Measurements from ENCODE around the gene RGP1.
A peak's percentile ranks its signal among the peaks of the same experiment; 100 is the strongest.

RGP1 gene

DNA sequence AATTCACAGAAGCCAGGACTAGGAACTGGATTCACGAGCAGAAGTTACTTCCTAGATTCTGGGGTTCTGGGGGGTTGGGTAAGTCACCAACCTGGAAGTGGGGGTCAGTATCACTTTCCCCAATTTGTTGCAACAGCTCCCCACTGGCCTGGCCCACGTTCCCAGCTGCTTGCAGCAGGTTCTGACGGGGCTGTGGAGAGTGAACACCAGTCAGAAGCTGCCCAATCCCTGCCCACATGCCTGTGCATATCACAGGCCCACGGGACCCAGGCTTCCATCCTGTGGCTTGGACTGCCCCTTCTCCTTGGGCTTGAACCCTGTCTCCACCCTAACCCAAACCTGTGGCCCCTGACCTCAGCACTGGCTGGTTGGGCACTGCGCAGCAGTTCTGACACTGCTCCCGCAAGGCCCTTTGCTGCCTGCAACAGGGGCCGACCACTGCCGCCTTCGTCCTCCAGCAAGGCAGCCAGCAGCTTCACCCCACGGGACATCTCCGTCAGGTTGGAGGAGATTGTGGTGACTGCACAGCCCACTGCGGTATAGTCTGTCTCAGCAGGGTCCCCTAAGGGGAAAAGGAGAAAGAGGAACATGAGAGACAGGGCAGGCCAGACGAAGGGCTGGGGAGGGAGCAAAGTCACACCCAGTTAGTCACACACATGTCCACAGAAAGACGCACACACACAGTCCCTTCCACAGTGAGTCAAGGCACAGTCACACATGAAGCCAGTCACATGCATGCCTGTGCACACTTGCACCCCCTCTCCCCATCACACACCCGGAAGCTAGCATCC lies 30.2 kb upstream of the RGP1 start:
- FAIRE-seq (no peak), DNase-seq (ENCODE audit: low spot score) (no peak)

DNA sequence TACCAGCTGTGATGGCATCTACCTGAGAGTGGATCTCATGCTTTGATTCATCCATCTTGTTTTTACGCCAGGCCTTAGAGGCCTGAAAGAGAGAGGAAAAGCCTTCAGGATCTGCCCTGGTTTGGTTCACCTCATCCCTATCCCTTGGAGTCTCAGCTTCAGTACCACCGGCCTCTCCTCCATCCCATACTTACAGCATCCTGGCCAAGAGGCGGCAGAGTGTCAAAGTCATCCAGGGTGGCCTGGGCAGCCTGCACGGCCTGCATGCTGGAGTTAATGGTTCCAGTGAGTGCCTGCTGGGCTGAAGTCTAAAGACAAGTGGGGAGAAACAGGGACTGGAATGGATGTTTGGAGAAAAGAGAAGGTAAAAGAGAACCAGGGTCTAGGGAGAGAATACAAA lies 29.5 kb upstream of the RGP1 start:
- FAIRE-seq (no peak), DNase-seq (ENCODE audit: low spot score) (no peak)

DNA sequence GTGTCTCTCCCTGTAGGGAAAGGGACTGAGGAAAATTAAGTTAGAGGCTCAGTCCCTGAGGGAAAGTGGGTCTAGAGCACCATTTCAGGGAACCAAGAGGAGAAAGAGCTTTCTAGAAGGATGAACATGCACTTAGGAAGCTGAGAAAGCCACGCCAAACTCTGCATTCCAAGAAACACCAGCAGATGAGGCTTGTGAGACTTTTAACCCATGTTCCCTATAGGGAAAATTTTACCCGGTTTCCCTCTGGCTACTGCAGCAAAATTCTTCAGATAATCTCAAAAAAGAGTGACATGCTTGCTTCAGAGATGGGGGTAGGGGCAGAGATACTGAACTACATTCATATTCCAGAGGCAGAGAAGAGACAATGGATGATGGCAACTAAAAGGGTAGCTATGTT lies 25.7 kb upstream of the RGP1 start:
- FAIRE-seq: no peak

DNA sequence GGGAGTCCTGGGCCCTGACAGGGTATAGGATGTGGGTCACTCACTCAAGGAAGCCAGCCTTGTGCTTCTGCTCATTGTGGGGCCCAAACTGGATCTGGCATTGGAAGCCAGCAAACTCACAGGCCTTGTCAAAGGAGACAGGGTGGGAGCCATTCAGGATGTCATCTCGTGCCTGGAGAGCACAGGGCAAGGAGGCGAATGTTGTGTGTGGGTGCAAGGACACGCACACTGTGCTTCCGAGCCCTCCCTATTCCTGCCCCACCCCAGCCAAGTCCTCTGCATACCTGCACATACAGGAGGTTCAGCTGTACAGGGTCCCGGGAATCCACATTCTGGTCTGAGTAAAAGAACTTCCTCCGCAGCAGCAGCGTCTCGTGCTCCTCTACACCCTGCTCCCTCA lies 25.2 kb upstream of the RGP1 start:
- no peak for FAIRE-seq
- no peak for DNase-seq (ENCODE audit: low spot score)

More for the DNA sequence above, 25.7 kb upstream of the RGP1 start:
- DNase-seq (ENCODE audit: low spot score): no peak

DNA sequence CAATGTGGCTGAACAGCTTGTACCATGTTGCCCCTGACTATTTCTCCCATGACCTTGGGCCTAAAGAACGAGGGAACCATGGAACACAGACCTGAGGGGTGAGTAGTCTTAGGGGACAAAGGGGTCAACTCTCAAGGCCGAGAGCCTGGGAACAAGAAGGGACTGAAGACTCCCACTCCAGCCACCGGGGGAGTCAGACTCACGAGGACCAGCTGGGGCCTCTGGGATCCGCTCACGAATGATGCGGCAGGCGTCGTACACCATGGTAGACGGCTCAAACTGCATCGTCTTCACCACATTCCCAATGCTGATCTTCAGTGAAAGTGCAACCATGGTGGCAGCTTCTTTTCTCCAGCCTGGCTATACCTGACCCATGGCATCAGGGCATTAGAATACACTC lies 23.7 kb upstream of the RGP1 start:
- FAIRE-seq: no peak

DNA sequence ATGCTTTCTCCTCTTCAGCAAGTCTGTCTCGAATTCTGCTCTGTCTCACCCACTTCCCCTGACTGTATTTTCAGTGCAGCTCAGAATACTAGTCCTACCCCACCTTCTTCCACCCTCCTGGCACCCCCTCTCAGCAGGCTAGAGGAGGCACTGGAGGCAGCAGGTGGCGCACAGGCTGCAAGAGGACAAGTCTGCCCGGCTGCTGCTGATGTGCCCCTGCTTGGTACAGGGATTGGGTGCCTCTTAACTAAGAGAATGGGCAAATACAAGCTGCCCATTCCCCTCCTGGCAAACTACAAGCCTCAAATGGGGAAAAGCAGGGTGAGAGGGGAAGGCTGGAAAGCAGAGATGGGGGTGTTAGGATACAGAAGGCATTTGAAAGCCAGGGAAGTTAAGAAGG lies 22.2 kb upstream of the RGP1 start:
- no peak for FAIRE-seq
- no peak for DNase-seq (ENCODE audit: low spot score)

More for the DNA sequence above, 23.7 kb upstream of the RGP1 start:
- DNase-seq (ENCODE audit: low spot score): no peak

DNA sequence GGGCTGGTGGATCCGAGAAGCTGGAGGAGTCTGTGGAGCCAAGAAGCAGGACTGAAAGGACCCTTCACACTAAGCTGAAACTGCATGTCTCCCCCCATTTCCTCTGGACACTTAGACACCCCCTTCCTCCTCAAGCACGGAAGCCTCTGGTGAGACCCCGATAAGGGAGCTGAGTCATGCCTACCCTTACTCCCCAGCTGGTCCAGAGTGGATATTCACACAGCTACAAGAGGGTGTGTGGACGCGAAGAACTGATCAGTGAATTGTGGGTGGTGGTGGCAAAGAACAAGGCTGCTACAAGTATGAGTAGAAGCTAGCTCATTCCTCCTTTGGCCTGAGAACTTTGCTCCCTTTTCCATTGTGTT lies 21.4 kb upstream of the RGP1 start:
- peak; percentile 14 for FAIRE-seq

DNA sequence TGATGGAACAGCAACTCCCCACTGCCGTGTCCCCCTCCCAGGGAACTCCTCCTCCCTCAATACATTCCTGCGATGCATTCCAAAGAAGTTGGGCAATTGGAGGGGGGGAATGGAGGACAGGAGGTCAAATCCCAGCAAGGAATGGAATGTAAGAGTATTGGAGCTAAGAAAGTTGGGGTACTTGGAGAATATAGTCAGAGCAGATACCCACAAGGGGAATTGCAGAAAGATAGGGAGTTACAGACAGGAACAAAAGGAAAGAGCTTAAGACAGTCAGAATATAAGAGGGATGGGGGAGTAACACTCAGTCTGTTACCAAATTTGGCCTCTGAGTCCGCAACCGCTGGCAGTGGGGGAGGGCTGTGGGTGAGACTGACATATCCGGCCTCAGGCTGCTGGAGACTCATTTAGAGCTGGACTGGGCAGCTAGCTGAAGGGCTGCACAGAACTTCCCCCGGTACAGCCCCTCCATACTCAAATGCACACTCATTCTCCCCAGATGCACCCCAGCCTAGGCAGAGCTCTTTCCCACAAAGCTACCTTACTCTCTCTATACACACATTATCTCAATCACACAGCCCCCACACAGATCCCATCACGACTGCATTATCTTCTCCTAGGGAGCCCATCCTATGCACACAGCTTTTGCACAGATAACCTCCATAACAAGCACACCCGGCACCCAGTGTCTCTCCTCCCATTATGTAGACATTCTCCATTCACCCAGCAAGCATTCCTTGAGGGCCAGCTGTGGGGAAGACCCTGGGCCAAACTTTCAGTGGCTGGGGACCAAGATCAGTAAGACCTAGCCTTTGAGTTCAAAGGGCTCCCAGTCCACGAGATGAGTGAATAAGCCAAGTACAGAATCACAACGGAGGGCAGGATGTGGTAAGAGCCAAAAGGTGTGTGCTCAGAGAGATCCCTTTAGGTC lies 20.8 kb upstream of the RGP1 start:
- DNase-seq (ENCODE audit: low spot score): peak; percentile 69
- no peak for FAIRE-seq

More for the DNA sequence above, 21.4 kb upstream of the RGP1 start:
- DNase-seq (ENCODE audit: low spot score): no peak

DNA sequence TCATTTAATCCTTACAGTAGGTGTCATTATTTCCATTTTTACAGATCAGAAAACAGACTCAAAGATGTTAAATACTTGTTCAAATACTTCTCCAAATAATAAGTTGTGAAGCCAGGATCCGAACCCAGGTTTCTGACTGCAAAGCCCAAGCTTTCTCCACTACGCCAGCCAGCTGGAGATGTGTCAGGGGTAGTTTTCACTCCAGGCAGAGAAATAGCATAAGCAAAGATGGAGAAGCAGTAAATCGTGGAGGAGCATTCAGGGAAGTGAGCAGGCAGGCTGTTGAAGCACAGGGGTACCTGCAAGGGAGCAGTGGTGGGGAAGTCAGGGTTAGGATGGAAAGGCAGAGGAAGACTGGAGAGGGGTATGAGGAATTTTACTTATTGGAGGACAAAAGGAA lies 20.0 kb upstream of the RGP1 start:
- FAIRE-seq (no peak), DNase-seq (ENCODE audit: low spot score) (no peak)

DNA sequence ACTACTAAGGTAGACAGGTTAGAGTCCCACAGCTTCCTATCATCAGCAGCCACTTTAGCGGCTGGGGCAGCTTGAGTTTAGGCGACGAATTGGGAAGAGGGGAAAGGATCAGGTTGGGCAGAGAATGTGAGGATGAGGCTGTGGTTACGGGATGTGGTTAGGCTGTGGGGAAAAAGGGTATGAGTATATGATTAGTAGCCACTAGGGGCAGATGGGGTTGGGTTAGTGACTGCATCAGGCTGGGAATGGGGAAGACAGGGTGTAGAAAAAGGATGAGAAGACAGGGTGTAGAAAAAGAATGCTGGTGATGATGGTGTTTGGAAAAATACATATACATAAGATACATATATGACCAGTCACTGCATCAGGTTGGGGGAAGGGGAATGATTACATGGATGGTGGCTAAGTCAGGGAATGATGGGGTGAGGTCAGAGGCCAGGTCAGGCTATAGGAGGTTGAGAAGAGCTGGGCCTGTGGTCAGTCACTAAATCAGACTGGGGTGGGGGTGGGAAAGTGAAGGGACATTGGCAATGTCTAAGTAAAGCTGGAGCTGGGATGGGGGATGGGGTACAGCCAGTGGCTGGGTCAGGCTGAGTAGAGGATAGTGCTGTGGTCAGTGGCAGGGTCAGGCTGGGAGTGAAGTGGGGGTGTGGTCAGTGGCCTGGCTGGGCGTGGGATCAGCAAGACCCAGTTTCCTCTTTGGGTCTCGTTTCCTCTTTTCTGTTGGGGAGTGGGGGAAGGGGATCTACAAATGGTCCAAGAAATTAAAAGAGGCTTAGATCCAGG lies 19.2 kb upstream of the RGP1 start:
- FAIRE-seq: peak; percentile 74
- DNase-seq (ENCODE audit: low spot score): peak; percentile 83

DNA sequence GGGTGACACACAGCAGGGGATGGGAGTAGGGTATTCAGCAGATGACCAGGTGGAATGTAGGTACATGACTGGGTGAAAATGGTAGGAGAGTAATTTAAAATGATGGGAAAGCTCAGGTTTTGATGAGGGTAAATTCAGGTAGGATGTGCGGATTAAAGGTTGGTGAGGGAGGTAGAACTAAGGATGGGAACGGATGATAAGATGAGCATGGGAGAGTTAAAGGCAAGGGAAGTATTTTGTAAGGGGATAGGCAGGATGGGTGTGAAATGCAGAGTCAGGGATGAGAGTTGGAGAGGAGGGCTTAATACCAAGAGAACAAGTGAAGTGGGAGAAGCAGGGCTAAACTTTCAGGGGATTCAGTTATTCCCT lies 18.6 kb upstream of the RGP1 start:
- FAIRE-seq (no peak), DNase-seq (ENCODE audit: low spot score) (no peak)

DNA sequence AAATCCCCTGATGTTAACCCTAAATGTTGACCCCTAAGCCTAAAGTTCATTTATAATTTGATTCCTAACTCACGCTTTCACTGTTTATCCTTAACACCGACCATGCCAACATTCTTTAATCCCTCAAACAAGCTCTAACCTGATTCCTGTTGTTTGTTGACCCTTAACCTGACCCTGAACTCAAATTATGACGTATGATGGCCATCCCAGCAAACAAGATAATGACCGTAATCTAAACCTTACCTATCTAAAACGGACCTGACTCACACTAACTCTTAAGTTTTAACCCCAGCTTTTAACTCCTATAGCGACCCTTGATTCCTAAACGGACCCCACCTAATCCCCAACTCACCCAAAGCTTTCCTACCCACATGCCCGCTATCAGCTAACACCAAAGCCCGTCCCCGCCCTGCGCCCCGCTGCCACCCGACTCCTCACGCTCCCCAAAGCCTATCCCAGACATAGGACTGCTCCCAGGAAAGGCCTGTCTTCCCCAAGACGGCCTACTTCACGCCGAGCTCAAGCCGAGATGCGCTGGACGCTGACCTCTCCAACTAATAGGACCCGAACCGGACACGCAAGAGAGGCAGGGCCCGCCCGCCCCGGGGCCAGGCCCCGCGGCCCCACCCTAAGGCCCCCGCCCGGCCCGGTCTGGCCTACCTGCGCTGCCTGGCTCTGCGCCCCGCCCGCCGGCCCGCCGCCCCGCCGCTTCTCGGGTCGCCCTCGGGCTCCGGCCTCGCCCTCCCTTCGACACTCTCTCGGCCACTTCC lies 17.5 kb upstream of the RGP1 start:
- DNase-seq (ENCODE audit: low spot score): peak; percentile 16
- FAIRE-seq: no peak

DNA sequence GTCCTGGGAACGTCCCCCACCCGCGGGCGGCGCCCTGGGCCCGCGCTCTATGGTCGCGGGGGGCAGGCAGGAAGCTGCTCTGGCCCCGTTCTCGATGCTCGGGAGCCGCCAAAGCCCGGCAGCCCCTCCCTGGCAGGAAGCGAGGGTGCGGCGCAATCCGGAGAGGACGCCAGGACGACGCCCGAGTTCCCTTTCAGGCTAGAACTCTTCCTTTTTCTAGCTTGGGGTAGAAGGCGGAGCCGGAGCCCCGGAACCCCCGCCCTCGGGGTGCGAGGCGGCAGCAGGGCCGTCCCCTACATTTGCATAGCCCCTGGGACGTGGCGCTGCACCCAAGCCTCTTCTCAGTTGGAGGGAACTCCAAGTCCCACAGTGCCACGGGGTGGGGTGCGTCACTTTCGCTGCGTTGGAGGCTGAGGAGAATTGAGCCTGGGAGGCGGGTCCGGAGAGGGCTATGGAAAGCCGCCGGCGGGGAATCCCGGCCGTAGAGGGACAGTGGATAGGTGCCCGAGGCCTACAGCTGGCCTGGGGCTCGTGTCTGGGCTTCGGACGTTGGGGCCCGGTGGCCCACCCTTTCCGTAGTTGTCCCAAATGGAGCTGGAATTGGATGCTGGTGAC lies 16.8 kb upstream of the RGP1 start, which contains the start of the genes CREB3 and TLN1:
Gene CREB3 (plus strand): TSS at position 482 of the 615 bp plus-strand sequence. CDS start 107 bp downstream, at position 589.
Gene TLN1 (minus strand): TSS at position 11 of the 615 bp plus-strand sequence. CDS start 6,501 bp downstream, outside the sequence.
- DNase-seq (ENCODE audit: low spot score): peak; percentile 93
- peak; percentile 83 for FAIRE-seq

DNA sequence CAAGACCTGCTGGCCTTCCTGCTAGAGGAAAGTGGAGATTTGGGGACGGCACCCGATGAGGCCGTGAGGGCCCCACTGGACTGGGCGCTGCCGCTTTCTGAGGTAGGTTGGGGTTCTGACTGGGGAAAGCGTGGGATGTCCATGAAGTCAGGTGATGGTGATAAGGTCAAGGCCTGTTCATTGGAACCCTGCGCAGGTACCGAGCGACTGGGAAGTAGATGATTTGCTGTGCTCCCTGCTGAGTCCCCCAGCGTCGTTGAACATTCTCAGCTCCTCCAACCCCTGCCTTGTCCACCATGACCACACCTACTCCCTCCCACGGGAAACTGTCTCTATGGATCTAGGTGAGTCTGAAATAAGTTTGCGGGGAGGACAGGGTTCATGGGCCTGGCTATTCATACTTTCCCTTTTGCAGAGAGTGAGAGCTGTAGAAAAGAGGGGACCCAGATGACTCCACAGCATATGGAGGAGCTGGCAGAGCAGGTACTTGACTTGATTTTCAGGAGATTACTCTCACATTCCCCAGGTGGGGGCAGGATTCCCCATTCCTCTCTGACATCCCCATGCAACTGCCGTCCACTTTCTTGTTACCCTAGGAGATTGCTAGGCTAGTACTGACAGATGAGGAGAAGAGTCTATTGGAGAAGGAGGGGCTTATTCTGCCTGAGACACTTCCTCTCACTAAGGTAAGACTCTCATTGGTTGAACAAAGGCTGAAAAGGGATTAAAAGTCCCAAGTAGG lies 16.1 kb upstream of the RGP1 start:
- peak; percentile 7 for FAIRE-seq
- DNase-seq (ENCODE audit: low spot score): peak; percentile 68

DNA sequence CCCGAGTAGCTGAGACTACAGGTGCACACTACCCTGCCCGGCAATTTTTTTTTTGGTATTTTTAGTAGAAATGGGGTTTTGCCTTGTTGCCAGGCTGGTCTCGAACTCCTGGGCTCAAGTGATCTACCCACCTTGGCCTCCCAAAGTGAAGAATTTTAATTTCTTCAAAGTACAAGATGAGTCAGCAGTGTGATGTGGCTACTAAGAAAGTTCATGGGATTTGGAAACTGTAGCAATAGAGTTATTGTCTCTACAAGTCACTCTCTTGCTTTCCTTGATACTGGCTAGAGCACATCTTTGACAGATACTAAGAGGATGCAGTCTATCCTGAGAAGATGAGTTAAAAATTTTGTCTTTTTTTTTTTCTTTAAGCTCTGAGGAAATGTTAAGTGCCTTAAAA lies 15.0 kb upstream of the RGP1 start:
- no peak for DNase-seq (ENCODE audit: low spot score)
- no peak for FAIRE-seq

DNA sequence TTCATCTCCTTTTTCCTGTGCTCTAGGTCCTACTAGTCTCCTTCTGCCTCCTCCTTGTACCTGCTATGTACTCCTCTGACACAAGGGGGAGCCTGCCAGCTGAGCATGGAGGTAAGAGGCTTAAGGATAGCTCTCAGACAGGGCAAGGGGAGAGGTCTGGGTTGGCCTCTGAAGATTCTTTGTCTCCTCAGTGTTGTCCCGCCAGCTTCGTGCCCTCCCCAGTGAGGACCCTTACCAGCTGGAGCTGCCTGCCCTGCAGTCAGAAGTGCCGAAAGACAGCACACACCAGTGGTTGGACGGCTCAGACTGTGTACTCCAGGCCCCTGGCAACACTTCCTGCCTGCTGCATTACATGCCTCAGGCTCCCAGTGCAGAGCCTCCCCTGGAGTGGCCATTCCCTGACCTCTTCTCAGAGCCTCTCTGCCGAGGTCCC lies 12.9 kb upstream of the RGP1 start:
- DNase-seq (ENCODE audit: low spot score) (peak; percentile 57), FAIRE-seq (no peak)

DNA sequence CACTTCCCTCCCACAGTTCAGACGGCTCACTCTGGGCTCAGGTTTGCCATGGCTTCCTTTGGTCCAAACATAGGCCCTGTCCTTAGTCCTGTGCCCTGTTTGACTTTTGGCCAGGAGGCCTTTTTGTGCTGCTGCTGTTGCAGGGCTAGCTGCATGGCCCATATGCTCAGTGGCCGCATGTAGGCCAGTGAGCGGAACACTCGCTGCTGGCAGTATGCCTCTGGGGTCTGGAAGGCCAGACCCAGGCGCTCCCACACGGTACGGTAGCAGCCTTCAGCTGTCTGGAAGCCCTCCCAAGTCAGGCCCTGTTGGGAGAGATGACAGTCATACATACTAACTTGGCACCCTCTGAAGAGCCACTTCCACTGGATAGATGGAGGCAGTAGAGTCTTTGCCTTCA lies 11.9 kb upstream of the RGP1 start:
- DNase-seq (ENCODE audit: low spot score) (no peak), FAIRE-seq (no peak)

DNA sequence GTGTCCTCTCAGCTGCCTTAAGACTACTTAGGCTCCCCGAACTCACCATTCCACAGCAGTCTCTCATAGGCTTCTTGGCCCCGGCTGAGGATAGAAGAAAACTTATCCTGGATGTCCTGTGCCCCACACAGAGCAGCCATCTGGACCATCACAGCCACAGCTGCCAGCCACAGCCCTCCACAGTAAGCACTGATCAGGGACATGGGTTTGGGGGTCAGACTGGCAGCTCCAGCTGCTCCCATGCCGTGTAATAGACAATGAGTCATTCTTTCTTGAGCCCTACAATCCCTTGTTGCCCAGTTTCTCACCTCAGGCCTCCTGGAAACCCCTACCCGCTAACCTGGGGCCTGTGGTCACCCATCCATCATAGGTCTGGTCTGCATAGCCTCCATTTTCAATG lies 10.9 kb upstream of the RGP1 start:
- DNase-seq (ENCODE audit: low spot score) (no peak), FAIRE-seq (no peak)

DNA sequence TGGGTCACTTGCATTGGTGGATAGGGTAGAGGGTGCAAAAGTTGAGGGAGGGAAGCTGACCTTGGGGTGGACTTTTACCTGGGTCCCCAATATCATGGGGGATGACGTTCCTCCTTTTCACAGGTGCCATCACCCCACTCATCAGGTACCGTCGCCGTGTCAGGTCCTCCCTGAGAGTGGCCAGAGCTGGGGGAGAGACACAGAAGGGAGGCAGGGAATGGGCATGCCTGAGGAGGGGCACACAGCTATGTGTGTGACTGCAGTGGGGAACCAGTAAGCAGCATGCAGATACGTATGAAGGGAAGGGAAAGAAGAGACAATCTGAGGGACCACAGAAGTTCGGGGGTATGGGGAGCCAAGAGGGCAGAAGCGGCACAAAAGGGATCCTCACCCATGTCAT lies 10.2 kb upstream of the RGP1 start:
- FAIRE-seq (no peak), DNase-seq (ENCODE audit: low spot score) (no peak)

DNA sequence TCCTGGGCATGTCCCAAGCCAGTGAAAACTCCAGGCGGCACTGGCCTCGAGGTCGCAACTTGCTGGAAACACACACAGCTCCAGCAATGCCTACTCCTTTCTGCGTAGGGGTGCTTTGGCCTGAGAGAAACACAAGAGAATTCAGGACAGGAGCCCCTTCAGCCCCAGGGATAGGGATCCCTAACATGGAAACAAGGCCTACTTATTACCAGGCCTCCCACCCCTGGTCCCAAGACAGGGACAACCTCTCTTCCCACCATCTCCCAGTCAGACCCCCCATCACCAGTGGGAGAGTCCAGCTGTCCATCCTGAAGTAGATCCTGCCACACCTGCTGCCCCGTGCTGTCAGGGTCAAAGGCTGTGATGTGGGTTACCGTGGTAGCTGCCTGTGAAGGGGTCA lies 8.8 kb upstream of the RGP1 start:
- DNase-seq (ENCODE audit: low spot score) (no peak), FAIRE-seq (no peak)

Data from RCC 7860 (cell line).